ENCODE data around the gene TMEM35B. TPM values are rescaled to one million over a fixed set of nuclear protein-coding genes. Genes with fewer than 3 reads are reported as not detected.

TMEM35B gene
- total RNA-seq, 1 donor: 21.6 TPM

- DNase-seq (ENCODE audit: low read depth): no peak
- H3K4me3 ChIP-seq (ENCODE audit: low read depth, low read length): no peak overlapping the region
- no peak for TF ChIP-seq CTCF (IDR thresholded peaks at IDR 0.05; ENCODE audit: insufficient read depth, low read depth, low read length)
Measured at GRCh38 chr1:34977858-34978257, 7.3 kb downstream of the TMEM35B start.

DNA sequence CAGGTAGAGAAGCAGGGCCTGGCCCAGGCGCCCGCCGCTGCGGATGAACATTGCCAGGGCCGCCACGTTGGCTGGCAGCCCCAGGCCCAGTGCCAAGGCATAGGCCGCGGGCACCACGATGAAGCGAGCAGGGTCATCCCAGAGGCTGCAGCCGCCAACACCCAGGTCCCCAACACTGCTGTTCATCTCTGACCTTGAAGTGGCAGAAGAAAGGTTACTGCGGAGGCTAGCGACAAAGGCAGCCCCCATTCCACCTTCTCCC, 8.0 kb downstream of the TMEM35B start:
- DNase-seq (ENCODE audit: low read depth): no peak
- no peak overlapping the region for H3K4me3 ChIP-seq (ENCODE audit: low read depth, low read length)
- TF ChIP-seq CTCF (IDR thresholded peaks at IDR 0.05; ENCODE audit: insufficient read depth, low read depth, low read length): no peak

DNA sequence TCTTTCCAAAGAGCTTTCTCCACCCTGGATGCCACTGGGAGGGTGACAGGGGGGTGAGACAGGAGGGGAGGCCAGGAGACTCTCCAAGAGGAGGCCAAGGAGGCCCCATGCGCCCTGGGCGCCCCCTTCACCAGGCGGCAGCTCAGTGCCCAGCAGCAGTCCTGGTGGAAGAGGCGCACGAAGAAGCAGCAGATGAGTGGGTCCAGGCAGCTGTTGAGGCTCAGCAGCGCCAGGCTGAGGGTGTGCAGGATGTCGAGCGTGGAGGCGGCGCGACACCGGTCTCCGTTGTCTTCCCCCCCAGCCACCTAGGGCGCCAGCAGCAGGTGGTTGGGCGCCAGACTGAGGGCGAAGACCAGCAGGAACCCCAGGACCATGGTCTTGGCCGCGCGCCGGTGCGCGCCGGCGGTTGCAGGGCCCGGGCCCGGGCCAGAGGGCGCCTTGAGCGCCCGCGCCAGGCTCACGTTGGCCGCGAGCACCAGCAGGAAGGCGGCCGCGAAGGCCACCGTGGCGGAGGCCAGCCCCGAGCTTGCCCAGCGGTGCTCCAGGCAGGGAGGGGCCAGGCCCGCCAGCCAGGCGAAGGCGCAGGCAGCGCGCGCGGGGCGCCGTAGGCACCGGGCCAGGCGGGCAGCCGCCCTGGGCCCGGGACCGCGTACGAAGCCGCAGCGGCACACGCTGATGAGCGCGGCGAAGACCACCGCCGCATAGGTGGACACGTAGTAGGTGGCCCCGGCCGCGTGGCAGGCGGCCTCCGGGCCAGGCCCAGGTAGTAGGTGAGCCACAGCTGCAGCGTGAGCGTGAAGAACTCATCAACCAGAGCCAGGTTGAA, 8.6 kb downstream of the TMEM35B start:
- TF ChIP-seq CTCF (IDR thresholded peaks at IDR 0.05; ENCODE audit: insufficient read depth, low read depth, low read length): no peak
- DNase-seq (ENCODE audit: low read depth): no peak
- no peak overlapping the region for H3K4me3 ChIP-seq (ENCODE audit: low read depth, low read length)

DNA sequence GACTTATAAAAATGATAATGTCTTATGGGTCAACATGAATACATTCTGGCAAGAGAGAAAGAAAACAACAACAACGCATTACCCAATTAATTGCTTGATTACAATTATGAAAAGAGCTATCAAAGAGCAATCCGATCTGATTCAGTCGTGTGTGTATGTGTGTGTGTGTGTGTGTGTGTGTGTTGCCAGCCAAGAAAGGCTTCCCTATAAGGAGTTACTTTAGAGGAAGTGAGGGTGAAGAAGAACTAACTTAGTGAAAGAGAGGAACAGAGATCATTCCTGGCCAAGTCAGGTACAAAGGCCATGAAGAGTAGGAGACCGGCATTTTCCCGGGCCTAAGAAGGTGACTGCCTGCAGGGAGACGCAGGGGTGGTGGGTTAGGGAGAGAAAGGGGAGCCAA, 9.4 kb downstream of the TMEM35B start:
- no peak for TF ChIP-seq CTCF (IDR thresholded peaks at IDR 0.05; ENCODE audit: insufficient read depth, low read depth, low read length)
- DNase-seq (ENCODE audit: low read depth): no peak
- no peak overlapping the region for H3K4me3 ChIP-seq (ENCODE audit: low read depth, low read length)

- TF ChIP-seq CTCF (IDR thresholded peaks at IDR 0.05; ENCODE audit: insufficient read depth, low read depth, low read length): no peak
- no peak for DNase-seq (ENCODE audit: low read depth)
- no peak overlapping the region for H3K4me3 ChIP-seq (ENCODE audit: low read depth, low read length)
Measured at GRCh38 chr1:34975338-34975737, 9.8 kb downstream of the TMEM35B start.

DNA sequence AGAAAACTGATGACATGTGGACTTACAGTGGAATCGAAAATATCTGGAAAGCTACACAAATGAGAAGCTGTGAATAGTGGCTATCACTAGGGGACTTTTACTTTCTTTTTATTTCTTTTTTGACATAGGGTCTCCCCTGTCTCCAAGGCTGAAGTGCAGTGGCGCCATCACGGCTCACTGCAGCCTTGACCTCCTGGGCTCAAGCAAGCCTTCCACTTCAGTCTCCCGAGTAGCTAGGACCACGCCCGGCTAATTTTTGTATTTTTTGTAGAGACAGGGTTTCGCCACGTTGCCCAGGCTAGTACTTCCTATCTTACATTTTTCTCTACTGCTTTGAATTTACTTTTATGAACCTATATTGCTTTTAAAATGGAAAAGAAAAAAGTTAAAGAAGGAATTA, 10.5 kb downstream of the TMEM35B start:
- TF ChIP-seq CTCF (IDR thresholded peaks at IDR 0.05; ENCODE audit: insufficient read depth, low read depth, low read length): no peak
- H3K4me3 ChIP-seq (ENCODE audit: low read depth, low read length): no peak overlapping the region
- DNase-seq (ENCODE audit: low read depth): no peak

DNA sequence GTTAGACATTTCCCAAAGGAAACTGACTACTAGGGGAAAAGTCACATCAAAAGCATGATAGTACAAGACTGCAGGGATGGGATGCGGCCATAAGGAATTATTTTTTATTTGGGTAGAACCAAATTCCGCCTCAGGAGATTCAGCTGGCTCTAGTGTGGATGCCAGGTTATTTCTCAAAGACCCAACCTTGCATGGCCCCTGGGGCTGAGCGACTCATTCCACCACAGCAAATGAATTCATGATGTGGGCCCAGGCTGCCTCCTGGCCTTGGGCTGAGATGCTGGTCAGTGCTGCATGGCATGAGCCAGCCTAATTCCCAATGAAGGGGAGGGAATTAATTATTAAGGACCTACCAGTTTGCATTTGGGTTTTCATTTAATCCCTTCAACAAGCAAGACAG, 11.8 kb downstream of the TMEM35B start:
- DNase-seq (ENCODE audit: low read depth): no peak
- no peak overlapping the region for H3K4me3 ChIP-seq (ENCODE audit: low read depth, low read length)
- no peak for TF ChIP-seq CTCF (IDR thresholded peaks at IDR 0.05; ENCODE audit: insufficient read depth, low read depth, low read length)

Measured in fibroblast of villous mesenchyme (primary cell).